ENCODE measurements around the gene THUMPD2.

Gene THUMPD2

DNA sequence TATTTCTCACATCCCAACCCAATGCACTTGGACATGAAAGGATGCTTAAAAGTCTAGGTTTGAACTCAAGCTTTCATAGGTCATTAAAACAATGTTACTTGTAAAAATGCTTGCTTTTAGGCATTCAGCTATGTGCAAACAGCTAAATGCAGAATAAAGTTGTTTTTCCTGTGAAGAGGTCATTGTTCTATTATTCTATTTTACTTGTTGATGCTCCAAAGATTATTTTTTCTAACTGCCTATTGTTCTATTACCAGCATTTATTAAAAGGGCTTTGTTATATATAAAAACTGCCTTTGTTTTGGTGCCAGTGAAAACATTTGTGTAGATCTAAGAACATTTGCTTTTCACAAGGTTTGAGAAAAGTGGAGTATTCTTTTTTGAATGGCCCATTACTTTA lies 64.0 kb downstream of the THUMPD2 start:
- no peak for DNase-seq

DNA sequence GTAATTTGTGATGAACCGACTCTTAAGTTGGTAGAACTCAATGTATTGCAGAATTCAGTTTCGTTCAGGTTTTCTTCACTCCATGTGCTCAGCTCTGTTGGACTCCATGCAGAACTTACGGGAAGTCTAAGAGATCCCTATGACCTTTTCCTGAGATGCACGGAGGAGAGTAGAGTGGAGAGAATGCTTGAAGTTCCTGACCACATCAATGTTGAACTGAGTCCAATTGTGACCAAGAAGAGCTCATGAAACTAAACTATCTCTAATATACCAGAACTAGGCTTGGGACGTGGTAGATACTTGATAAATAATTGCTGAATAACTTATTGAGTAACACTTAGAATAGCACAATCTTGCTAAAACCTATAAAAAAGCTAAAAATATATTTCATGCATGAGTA lies 66.1 kb downstream of the THUMPD2 start:
- no peak for DNase-seq

- DNase-seq, result no peak
Measured at GRCh38 chr2:39710807-39711206, 68.3 kb downstream of the THUMPD2 start.

GRCh38 chr2:39708003-39708402 lies 71.1 kb downstream of the THUMPD2 start:
- no peak for DNase-seq

DNA sequence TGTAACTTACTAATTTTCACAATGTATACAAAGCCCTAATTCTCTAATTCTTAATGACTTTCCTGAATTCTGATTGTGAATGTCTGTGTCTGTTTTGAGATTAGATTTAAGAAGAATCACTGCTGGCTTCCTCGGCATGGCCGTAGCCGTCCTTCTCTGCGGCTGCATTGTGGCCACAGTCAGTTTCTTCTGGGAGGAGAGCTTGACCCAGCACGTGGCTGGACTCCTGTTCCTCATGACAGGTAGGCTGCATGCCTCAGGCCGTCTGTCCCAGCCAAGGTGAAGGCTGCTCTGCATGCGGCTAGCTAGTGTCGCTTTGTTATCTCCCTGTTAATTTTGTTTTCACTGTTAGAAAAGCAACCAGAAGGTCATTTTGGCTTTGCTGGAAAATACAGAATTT lies 72.1 kb downstream of the THUMPD2 start:
- no peak for DNase-seq

- DNase-seq, result peak; percentile 70
Measured at GRCh38 chr2:39706312-39706711, 72.7 kb downstream of the THUMPD2 start.

- no peak for DNase-seq
Measured at GRCh38 chr2:39705638-39706037, 73.4 kb downstream of the THUMPD2 start.

DNA sequence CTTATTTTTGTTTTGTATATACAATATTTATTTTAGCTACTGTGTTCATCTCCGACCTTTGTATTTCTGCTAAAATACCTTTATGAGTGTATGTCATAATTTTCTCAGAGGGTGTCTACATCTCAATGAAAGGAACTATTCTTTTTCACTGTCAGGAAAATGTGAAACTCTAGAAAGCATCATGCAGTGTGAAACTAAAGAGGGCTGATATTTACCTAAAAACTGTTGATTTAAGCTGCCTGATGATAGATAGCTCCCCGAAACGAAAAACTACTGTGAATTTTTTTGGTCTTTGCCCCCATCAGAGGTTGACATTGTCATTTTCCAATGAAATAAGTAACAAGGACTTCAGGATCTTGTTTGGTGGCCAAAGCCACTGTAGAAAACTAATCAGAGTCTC lies 74.5 kb downstream of the THUMPD2 start:
- DNase-seq, result no peak

GRCh38 chr2:39703181-39703872 lies 75.7 kb downstream of the THUMPD2 start:
- DNase-seq, result no peak

DNA sequence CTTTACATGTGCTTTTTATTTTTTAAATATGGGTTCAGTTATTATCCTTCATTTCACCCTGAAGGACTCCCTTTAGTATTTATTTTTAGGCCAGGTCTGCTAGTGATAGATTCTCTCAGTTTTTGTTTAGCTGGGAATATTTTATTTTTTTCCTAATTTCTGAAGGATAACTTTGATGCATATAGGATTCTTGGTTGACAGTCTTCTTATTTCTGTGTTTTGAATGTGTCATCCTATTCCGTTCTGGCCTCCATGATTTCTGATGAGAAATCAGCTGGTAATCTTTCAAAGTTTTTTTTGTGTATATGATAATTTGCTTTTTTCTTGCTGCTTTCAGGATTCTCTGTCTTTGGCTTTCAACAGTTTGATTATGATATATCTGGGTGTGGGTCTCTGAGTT lies 77.9 kb downstream of the THUMPD2 start:
- no peak for DNase-seq

DNA sequence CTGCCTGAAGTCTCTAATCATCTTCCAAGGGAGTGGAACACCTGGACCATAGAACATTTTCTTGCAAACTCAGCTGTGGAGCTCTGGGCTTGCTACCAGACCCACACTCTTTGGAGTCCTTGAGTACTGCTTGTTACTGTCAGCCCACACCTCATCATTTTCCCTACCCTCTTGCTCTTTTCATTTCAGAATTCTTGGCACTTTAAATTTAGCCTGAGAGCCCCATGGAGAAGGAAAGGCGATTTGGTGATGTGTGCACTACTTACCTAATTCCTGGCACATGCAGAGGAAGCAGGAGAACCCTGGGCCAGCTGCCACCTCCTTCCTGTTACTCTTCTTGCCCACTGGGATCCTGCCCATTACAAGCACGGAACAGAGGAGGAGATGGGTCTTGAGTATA lies 81.6 kb downstream of the THUMPD2 start:
- no peak for DNase-seq

- peak; percentile 53 for DNase-seq
Measured at GRCh38 chr2:39696838-39697237, 82.2 kb downstream of the THUMPD2 start.

- DNase-seq, result no peak
Measured at GRCh38 chr2:39696101-39696553, 82.9 kb downstream of the THUMPD2 start.

DNA sequence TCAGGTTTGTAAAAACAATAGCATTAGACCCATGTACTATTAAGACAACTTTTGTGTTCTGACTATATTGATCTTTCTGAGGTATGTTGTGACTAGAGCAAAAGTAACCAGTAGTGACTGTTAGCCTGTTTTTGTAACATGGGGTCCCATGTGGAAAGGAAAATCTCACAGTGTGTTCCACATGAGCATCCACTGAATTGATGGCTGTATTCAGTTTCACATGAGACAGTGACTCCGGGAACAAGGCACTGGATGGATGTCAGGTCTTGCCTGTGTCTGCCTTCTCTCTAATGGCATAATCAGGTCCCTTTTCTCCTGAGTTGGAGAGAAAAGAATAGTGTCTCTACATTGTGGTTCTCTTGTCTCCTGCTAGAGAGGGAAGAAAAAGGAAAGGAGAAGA lies 85.8 kb downstream of the THUMPD2 start:
- DNase-seq, result no peak

- no peak for DNase-seq
Measured at GRCh38 chr2:39689876-39690275, 89.2 kb downstream of the THUMPD2 start.

DNA sequence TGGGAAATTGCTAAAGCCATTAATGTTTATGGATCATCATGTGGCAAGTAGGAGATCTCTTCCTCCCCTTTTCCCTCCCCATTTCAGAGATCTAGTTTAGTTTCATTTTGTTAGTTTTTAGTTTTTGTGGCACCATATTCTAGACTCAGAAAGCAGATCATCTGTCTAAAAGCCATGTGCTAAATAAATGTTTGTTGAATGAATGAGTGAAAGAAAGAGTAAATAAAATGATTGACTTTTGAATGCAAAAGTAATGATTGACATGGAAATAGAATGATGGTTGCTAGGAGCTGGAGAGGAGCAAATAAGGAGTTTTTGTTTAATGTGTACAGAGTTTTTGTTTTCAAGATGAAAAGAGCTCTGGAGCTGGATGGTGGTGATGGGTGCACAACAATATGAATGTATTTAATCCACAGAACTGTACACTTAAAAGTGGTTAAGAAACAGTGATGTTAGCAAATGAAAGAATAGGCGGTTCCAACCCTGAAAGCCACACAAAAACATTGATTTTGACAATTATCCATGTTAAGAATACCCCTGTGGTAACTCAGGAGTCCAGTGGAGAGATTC lies 89.7 kb downstream of the THUMPD2 start:
- no peak for DNase-seq

DNA sequence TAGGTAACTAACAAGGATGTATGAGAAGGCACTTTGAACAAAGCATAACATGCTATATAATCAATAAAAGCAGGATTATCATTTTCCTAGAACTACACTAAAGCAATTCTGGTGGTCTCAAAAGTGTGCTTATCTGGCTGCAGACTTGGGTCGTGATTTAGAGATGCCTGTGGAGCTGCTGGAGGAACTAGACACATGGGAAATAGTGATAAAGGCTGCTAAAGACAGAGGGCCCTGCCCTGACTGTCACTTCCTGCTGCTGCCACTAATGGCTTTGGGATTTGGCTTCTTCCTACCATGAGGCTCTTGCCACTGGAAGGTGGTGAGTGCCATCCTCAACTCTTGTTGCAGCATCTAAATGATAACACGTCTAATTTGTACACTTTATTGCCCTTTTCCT lies 90.9 kb downstream of the THUMPD2 start:
- DNase-seq, result peak; percentile 52

DNA sequence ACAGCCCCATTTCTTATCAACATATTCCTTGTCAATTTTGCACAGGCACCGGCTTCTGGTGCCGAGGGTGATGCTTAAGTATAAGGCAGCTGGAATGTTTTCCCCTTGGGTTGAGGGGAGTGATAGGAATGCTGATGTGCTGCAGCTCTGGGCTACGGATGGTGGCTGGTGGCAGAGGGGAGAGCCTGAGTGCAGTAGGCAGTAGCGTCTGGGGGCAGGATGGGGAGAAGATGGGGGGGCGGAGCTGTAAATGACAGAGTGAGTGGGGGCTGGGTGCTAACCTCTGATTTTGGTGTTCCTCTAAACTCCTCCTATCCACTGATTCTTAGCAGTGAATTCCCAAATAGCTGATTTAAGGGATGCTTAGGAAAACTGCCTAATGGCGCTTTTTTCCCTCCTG lies 92.6 kb downstream of the THUMPD2 start:
- DNase-seq, result no peak
